Measurements from ENCODE around the gene KRTAP5-4. TPM values are rescaled to one million over a fixed set of nuclear protein-coding genes. Genes with fewer than 3 reads are reported as not detected.

The KRTAP5-4 gene
- total RNA-seq, 1 donor from 2014 or later = not detected

DNA sequence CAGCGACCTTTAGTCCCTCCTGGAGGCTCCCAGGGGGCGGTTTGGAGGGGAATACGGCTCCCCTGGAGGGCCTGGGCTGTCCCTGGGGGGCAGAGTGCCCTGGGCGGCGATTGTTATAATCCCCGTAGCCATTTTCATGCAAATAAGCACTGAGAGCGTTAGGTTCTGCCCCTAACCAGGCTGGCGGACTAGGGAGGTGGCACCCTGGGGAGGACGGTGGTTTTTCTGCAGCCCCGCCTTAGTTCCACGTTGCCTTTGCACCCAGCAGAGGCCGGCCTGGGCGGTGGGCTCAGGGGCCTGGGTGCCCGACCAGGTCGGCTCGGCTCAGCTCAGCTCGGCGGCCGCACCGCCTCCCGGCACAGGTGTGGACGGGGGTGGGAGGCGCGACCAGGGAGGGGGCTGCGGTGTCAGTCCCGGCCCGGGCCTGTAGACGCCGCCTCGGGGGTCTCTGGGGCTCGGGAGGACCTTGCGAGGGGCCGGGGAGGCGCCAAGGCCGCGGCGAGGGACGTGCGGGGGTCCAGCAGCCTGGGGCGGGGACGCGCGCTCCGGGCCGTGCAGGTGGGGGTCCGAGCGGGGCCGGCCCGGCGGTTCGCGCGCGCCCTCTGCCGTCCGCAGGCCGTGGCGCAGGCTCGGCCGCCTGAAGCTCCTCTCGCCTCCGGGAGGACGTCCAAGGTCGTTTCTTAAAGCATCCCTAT is 47.6 kb downstream of the KRTAP5-4 start:
- peak; percentile 82 for ATAC-seq
- no peak for DNase-seq (ENCODE audit: low spot score)

- peak; percentile 79 for DNase-seq (ENCODE audit: low spot score)
- ATAC-seq = peak; percentile 84
Measured at GRCh38 chr11:1573903-1574237, 48.1 kb downstream of the KRTAP5-4 start.

DNA sequence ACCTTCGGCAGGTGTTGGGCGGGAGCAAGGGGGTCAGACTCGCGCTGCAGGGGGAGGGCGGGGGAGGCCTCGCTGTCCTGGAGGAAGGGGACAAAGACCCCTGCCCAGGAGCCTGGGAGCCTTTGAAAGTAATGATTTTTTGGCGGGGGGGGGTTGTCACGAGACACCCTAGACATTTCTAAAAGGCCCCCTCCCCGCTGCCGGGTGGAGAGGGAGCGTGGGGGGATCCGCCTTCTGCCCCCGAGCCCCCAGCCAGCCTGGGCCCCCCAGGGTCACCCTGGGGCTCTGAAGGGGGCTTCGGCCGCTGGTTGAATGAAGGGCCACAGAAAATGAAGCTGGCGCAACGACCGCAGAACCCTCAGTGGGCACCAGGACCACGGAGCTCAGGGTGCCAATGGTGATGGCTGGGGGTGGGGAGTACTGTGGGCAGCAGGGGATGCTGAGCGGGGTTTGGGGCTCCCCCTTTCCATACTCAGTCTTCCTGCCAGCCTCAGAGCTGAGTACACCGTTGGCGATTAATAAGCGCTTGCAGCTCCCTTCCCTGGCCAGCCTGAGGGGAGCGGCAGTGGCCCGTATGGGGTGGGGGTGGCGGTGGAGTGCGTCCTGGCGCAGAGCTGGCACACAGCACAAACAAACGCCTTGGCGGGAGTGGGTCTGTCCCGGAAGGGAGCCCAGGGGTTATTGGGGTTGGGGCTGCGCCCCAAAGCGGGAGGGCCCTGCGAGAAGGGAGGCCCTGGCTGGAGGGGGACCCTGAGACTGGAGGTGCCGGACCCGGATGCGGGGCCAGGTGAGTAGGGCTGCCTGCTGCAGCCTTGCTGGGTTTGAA is 48.6 kb downstream of the KRTAP5-4 start:
- DNase-seq (ENCODE audit: low spot score) (no peak), ATAC-seq (no peak)

DNA sequence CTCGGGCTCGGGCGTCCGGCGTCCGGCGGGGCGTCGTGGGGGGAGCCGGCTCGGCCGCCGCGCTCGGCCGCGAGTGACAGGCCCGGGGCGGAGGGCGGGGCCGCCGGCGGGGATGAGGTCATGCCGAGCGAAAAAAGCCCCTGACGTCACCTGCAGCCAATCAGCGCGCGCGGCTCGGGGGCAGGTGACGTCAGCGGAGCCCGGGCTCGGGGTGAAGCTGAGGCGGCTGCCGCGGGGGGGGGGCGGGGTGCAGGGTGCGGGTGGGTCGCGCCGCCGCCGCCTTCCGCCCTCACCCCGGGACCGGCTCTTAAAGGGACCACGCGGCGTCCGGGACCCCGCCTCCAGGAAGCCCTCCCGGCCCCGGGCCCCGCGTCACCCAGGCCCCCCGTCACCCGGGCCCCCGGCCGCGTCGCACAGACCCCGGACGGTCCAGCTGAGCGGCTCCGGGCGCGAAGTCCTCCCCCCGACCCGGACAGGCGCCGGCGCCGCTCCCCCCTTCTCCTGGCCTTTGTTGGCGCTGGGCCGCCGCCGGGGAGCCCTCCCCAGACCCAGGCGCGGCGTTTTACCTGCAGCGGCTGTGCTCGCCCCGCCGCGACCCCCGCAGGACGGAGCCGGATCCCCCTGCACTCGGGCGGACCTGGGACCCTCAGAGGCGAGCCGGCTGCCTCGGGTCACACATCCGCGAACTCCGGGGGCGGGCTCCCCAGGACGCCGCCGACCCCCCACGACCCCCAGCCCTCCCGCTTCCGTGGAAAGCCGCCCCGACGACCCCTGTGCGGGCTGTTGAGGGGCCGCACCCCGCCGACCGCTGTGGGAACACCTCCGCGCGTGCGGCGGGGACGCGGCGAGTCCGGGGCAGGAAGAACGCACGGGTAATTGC is 49.5 kb downstream of the KRTAP5-4 start, which contains the start of gene DUSP8:
Gene DUSP8, minus strand, starts transcription at position 75 of the 880 bp plus-strand sequence. CDS start 6,445 bp downstream, outside the sequence.
- ATAC-seq (peak; percentile 58), DNase-seq (ENCODE audit: low spot score) (peak; percentile 77)

- DNase-seq (ENCODE audit: low spot score) (no peak), ATAC-seq (no peak)
Measured at GRCh38 chr11:1571760-1572196, 50.2 kb downstream of the KRTAP5-4 start.

Other genes starting within 250 kb of the KRTAP5-4 start
- 0.18 TPM for gene BRSK2, start 232.2 kb downstream of the KRTAP5-4 start, total RNA-seq
- gene MOB2, start 135.4 kb downstream of the KRTAP5-4 start, total RNA-seq = 12.6 TPM
- 0.23 TPM for gene DUSP8, start 49.9 kb downstream of the KRTAP5-4 start, total RNA-seq
- gene KRTAP5-1, start 36.9 kb downstream of the KRTAP5-4 start, total RNA-seq = not detected
- not detected for gene KRTAP5-2, start 23.8 kb downstream of the KRTAP5-4 start, total RNA-seq
- gene KRTAP5-3, start 13.7 kb downstream of the KRTAP5-4 start, total RNA-seq = not detected
- not detected for gene KRTAP5-5, start 7.6 kb upstream of the KRTAP5-4 start, total RNA-seq
- gene KRTAP5-6, start 75.1 kb upstream of the KRTAP5-4 start, total RNA-seq = 1.4 TPM
- gene IFITM10, start 128.5 kb upstream of the KRTAP5-4 start, total RNA-seq = 15.7 TPM
- 564 TPM for gene CTSD, start 141.8 kb upstream of the KRTAP5-4 start, total RNA-seq
- 0.30 TPM for gene SYT8, start 212.9 kb upstream of the KRTAP5-4 start, total RNA-seq
- not detected for gene TNNI2, start 216.8 kb upstream of the KRTAP5-4 start, total RNA-seq
- 3.6 TPM for gene LSP1, start 230.9 kb upstream of the KRTAP5-4 start, total RNA-seq